ENCODE measurements around the gene NANOS1. TPM values are rescaled to one million over a fixed set of nuclear protein-coding genes. Genes with fewer than 3 reads are reported as not detected.

Gene NANOS1
- total and polyA plus RNA-seq, 10 donors, result 0.09 to 0.86 (median 0.40) TPM

DNA sequence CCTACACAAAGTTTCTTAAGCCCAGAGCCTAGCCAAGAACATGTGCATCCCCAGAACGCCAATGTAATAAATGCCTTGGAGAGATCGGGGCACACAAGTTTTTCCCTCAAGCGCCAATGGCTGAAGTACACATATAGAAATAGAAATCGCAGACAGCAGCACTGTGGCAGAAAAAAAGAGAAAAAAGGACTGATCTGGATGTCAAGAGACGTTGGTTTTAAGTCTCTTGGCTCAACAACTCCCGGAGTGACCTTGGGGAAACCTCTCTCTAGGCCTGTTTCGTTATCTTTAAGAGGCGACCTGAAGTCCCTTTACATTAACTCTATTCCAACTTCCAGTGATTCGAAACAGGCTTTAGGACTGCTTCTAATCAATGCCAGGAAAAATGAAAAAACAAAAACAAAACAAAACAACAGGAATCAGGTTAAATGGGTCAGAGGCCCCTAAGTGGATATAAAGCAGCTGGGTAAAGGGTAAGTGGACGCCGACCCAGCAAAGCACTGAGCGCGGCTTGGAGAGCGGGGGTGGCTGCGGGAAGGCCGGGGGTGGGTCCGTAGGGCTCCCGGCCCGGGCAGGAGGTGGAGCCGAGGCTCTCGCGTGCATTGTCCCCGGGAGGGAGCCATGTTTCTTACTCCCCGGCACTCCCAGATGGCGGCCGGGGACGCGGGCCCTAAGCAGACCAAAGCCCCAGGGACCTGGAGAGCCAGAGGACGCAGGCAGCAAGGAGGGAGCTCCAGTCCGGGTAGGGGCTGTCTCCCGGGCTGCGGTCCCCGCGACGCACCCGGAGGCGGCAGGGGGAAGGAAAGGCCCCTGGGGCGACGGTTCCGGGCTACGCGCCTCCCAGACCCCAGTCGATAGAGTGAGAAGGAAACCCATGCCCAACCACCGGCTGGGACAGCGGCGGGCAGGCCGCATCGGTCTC lies 50.3 kb downstream of the NANOS1 start:
- Histone ChIP-seq H3K9me3 (no peaks in the 10 kb centered on the region), H3K27ac (peak overlapping the region; percentile 95 to 99 (median 97)), H3K27me3 (replicated peaks in 1 of 7) (no peaks in the 10 kb centered on the region), H3K4me1 (peaks cover 29 to 62% (median 54%) of the 10 kb centered on the region in 6 donors), H3K36me3 (no peaks in the 10 kb centered on the region), H3K4me3 (peak overlapping the region; percentile 80 to 96 (median 92))
- WGBS, 5 donors, result 0 to 1% (median 0%) methylated on average over 35 to 48 of the region's 48 CpGs
- intact Hi-C loops (cut with DNase I; ENCODE audit: low total_unique reads), result no loop called here
- DNase-seq, result peak; percentile 94
- TF ChIP-seq, protein P1, sequence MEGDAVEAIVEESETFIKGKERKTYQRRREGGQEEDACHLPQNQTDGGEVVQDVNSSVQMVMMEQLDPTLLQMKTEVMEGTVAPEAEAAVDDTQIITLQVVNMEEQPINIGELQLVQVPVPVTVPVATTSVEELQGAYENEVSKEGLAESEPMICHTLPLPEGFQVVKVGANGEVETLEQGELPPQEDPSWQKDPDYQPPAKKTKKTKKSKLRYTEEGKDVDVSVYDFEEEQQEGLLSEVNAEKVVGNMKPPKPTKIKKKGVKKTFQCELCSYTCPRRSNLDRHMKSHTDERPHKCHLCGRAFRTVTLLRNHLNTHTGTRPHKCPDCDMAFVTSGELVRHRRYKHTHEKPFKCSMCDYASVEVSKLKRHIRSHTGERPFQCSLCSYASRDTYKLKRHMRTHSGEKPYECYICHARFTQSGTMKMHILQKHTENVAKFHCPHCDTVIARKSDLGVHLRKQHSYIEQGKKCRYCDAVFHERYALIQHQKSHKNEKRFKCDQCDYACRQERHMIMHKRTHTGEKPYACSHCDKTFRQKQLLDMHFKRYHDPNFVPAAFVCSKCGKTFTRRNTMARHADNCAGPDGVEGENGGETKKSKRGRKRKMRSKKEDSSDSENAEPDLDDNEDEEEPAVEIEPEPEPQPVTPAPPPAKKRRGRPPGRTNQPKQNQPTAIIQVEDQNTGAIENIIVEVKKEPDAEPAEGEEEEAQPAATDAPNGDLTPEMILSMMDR (IDR thresholded peaks at IDR 0.05 in 8 of 11, conservative IDR thresholded peaks at IDR 0.05 in 3 of 11), result no peak
- TF ChIP-seq POLR2AphosphoS5 (IDR thresholded peaks at IDR 0.05) (peak; percentile 27 to 66 (median 56)), POLR2A (IDR thresholded peaks at IDR 0.05) (no peak)

DNA sequence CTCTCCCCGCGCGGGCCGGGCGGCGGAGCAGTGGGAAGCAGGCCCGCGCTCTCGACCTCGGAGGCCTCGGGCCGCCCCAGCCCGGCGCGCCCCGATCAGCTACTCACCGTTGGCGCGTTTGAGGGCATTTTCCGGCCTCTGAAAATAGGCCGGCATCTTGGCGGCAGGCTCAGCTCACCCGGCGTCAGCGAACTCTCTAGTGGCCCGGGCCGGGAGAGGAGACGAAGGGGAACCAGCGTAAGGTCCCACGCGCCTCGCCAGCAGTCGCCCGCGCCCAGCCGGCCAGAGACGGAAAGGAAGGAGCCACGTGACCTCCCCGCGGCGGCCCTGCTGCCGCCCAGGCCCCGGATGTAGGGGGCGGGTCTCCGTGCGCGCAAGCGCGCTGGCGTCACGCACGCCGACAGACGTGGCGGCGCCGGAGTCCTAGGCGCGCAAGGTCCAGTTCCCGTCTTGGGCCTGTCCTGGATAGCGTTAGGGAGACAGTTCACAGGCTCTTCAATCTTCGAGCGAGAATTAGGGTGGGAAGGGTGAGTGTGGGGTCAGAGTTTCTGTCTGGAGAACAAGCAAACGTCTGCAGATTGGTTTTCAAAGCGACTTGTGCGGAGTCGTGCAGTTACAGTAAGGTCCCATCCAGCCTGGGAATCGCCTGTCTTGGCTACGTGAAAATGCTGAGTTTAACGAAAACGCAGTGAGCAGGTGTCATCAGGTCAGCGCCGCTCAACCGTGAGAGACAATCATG lies 51.2 kb downstream of the NANOS1 start, which contains the start of gene EIF3A:
EIF3A (minus strand) TSS at position 297 of the 739 bp plus-strand sequence; CDS start at position 156, 141 bp downstream.
- no peaks in the 10 kb centered on the region for H3K36me3 ChIP-seq
- WGBS, 5 donors, result 0 to 1% (median 0%) methylated on average over 18 to 74 of the region's 74 CpGs
- TF ChIP-seq POLR2AphosphoS5 (IDR thresholded peaks at IDR 0.05) (peak; percentile 99), POLR2A (IDR thresholded peaks at IDR 0.05) (peak; percentile 45 to 85 (median 80))
- TF ChIP-seq, protein P1 (IDR thresholded peaks at IDR 0.05 in 8 of 11, conservative IDR thresholded peaks at IDR 0.05 in 3 of 11), result peak in 4 of 11 experiments; percentile 23 to 33 (median 28)
- H3K27me3 ChIP-seq (replicated peaks in 1 of 7), result no peaks in the 10 kb centered on the region
- H3K4me1 ChIP-seq, result peaks cover 29 to 54% (median 51%) of the 10 kb centered on the region in 6 donors
- no peaks in the 10 kb centered on the region for H3K9me3 ChIP-seq
- H3K27ac ChIP-seq, result peak within 1 kb of the TSS; percentile 95 to 99 (median 97)
- intact Hi-C loops (cut with DNase I; ENCODE audit: low total_unique reads), result no loop called here
- H3K4me3 ChIP-seq, result peak within 1 kb of the TSS; percentile 80 to 96 (median 92)
- peak; percentile 99 for DNase-seq

Small RNA genes lying within 50 kb of the gene (small RNA-seq; reads per million reads assigned to genes)
- 0 reads per million in 4 donors for gene RF00413
- gene SNORA19, result 0 to 0.06 (median 0) reads per million in 4 donors

Other genes with a start within 250 kb of the NANOS1 start
- 10 to 100 TPM; 81.4 to 93.9 (median 90.7) TPM for gene EIF3A, start 51.1 kb downstream of the NANOS1 start, total RNA-seq
- gene EIF3A, start 51.1 kb downstream of the NANOS1 start, polyA plus RNA-seq, result 10 to 100 TPM; 21.9 to 31.0 (median 22.8) TPM
- 10 to 100 TPM; 28.5 to 57.0 (median 37.4) TPM for gene DENND10, start 74.4 kb downstream of the NANOS1 start, total RNA-seq
- 10 to 100 TPM; 11.3 to 18.4 (median 12.1) TPM for gene DENND10, start 74.4 kb downstream of the NANOS1 start, polyA plus RNA-seq
- gene SFXN4, start 136.0 kb downstream of the NANOS1 start, total RNA-seq, result 10 to 100 TPM; 13.3 to 32.1 (median 21.3) TPM
- gene SFXN4, start 136.0 kb downstream of the NANOS1 start, polyA plus RNA-seq, result 10 to 100 TPM; 39.4 to 68.3 (median 58.2) TPM
- gene PRDX3, start 149.1 kb downstream of the NANOS1 start, total RNA-seq, result 100 to 1,000 TPM in 3 of 7 donors, 10 to 100 TPM in 4; 77.5 to 138 (median 98.7) TPM
- gene PRDX3, start 149.1 kb downstream of the NANOS1 start, polyA plus RNA-seq, result 100 to 1,000 TPM in 1 of 3 donors, 10 to 100 TPM in 2; 61.9 to 130 (median 94.2) TPM
- gene GRK5, start 177.9 kb downstream of the NANOS1 start, total RNA-seq, result 10 to 100 TPM; 47.2 to 85.2 (median 59.7) TPM
- 10 to 100 TPM; 15.5 to 25.0 (median 18.4) TPM for gene GRK5, start 177.9 kb downstream of the NANOS1 start, polyA plus RNA-seq

Data from spleen (tissue), 11 donors.